ENCODE results near the gene POLR3A. TPM values are rescaled to one million over a fixed set of nuclear protein-coding genes. Genes with fewer than 3 reads are reported as not detected.

POLR3A gene
- total RNA-seq, 2 experiments from 2014 or later: 16.3 to 21.5 TPM

DNA sequence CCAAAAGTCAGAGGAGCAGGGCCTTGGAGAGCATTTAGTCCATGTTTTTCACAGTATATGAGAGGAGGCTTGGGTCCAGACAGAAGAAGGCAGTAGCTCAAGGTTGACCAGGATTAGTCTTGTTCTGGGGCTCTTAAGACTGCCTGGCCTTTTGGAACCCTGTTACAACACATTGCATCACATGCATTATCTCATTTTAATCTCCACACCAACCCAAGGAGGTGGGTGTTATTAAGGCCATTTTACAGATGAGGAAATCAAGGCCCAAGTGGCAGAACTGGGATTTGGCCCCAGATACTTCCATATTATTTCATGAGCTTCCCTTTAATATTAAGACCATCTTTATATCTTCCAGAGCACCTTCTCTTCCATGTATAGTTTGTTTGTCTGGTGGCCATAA, 43.2 kb upstream of the POLR3A start:
- DNase-seq (ENCODE audit: low spot score): no peak
- TF ChIP-seq, protein P1, sequence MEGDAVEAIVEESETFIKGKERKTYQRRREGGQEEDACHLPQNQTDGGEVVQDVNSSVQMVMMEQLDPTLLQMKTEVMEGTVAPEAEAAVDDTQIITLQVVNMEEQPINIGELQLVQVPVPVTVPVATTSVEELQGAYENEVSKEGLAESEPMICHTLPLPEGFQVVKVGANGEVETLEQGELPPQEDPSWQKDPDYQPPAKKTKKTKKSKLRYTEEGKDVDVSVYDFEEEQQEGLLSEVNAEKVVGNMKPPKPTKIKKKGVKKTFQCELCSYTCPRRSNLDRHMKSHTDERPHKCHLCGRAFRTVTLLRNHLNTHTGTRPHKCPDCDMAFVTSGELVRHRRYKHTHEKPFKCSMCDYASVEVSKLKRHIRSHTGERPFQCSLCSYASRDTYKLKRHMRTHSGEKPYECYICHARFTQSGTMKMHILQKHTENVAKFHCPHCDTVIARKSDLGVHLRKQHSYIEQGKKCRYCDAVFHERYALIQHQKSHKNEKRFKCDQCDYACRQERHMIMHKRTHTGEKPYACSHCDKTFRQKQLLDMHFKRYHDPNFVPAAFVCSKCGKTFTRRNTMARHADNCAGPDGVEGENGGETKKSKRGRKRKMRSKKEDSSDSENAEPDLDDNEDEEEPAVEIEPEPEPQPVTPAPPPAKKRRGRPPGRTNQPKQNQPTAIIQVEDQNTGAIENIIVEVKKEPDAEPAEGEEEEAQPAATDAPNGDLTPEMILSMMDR (conservative IDR thresholded peaks at IDR 0.05; ENCODE audit: low read length): no peak
- TF ChIP-seq EZH2phosphoT487 (IDR thresholded peaks at IDR 0.05; ENCODE audit: borderline replicate concordance, low read depth, low read length): no peak
- POLR2A ChIA-PET: no interaction called here
- CTCF ChIA-PET (ENCODE audit: unreplicated experiment): no interaction called here
- Histone ChIP-seq H3K4me3 (ENCODE audit: low read depth, low read length, poor library complexity, severe bottlenecking) (no peak overlapping the region), H3K9me3 (ENCODE audit: low read length) (no peaks in the 10 kb centered on the region), H3K4me1 (ENCODE audit: insufficient read depth, low read length, poor library complexity, severe bottlenecking) (no peaks in the 10 kb centered on the region), H2AFZ (ENCODE audit: low read length) (no peak overlapping the region), H3K79me2 (ENCODE audit: insufficient read depth, low read depth, low read length) (no peaks in the 10 kb centered on the region), H3K9me2 (ENCODE audit: insufficient read depth, low read length) (no peaks in the 10 kb centered on the region), H4K20me1 (ENCODE audit: insufficient read depth, low read length) (no peaks in the 10 kb centered on the region), H3K27ac (ENCODE audit: low read depth, low read length, poor library complexity, severe bottlenecking) (no peak overlapping the region), H3K36me3 (ENCODE audit: insufficient read depth, low read length) (no peaks in the 10 kb centered on the region), H3K4me2 (ENCODE audit: low read length) (no peak overlapping the region)
- intact Hi-C loops (cut with micrococcal nuclease; ENCODE audit: unreplicated experiment): no loop called here
- BruUV-seq (replicated peaks): no TSS peak

DNA sequence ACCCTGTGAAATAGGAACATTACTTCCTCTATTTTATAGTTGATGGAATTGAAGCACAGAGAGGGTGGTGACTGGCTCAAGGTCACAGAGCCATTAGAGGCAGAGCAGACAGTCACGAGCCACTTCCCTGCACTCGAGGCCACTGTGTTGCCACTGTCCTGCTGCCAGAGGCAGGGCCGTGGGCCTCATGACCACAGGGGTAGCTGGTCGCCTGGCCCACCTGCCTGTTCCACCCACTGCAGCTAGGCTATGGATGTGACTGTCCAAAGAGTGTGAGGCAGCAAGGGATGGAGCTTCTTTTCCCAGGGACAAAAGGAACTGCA, 42.5 kb upstream of the POLR3A start:
- no peaks in the 10 kb centered on the region for H3K9me2 ChIP-seq (ENCODE audit: insufficient read depth, low read length)
- ChIA-PET CTCF (ENCODE audit: unreplicated experiment) (no interaction called here), POLR2A (interaction anchor here (0.6 kb wide), 1 partner anchor 125 kb away, joined by 3 read pairs; no protein-coding TSS in a partner anchor)
- BruUV-seq (replicated peaks): no TSS peak
- TF ChIP-seq EZH2phosphoT487 (IDR thresholded peaks at IDR 0.05; ENCODE audit: borderline replicate concordance, low read depth, low read length): no peak
- TF ChIP-seq, protein P1 (conservative IDR thresholded peaks at IDR 0.05; ENCODE audit: low read length): no peak
- intact Hi-C loops (cut with micrococcal nuclease; ENCODE audit: unreplicated experiment): no loop called here
- H3K4me2 ChIP-seq (ENCODE audit: low read length): no peak overlapping the region
- H3K4me1 ChIP-seq (ENCODE audit: insufficient read depth, low read length, poor library complexity, severe bottlenecking): no peaks in the 10 kb centered on the region
- H3K36me3 ChIP-seq (ENCODE audit: insufficient read depth, low read length): no peaks in the 10 kb centered on the region
- H2AFZ ChIP-seq (ENCODE audit: low read length): no peak overlapping the region
- H3K79me2 ChIP-seq (ENCODE audit: insufficient read depth, low read depth, low read length): no peaks in the 10 kb centered on the region
- H3K9me3 ChIP-seq (ENCODE audit: low read length): no peaks in the 10 kb centered on the region
- no peak overlapping the region for H3K27ac ChIP-seq (ENCODE audit: low read depth, low read length, poor library complexity, severe bottlenecking)
- H3K4me3 ChIP-seq (ENCODE audit: low read depth, low read length, poor library complexity, severe bottlenecking): no peak overlapping the region
- no peak for DNase-seq (ENCODE audit: low spot score)
- H4K20me1 ChIP-seq (ENCODE audit: insufficient read depth, low read length): no peaks in the 10 kb centered on the region

DNA sequence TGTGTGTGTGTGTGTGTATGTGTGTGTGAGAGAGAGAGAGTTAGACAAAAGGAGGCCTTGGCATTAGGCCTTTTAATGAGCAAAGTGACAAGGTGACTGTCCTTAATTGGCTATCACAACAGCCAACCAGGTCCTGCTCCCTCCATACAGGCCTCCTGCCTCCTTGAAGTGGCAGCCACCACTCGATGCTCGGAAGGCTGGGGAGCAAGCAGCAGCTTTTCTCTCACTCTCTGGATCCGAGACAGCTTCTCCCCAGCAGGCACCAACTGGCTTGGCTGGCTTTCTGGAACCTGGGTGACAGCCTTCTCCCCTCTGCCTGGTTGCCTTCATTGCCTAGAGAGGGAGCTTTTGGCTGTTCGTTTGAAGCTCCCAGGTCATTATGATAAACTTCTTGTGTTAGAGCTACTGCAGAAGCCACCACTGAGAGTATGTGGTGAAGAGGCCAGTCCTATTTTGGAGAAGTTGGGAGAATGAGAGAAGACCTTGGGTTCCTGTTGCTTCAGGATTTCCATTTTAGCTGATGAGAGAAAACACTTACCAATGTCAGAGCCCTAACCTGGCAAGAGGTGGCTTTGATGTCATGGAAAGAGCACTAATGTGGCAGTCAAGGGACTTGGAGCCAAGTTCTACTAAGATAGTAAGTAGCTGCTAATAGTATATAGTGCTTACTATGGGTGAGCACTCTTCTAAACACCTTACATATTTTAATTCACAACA, 42.0 kb upstream of the POLR3A start:
- no peaks in the 10 kb centered on the region for H3K36me3 ChIP-seq (ENCODE audit: insufficient read depth, low read length)
- no peak overlapping the region for H3K4me2 ChIP-seq (ENCODE audit: low read length)
- no peak for TF ChIP-seq EZH2phosphoT487 (IDR thresholded peaks at IDR 0.05; ENCODE audit: borderline replicate concordance, low read depth, low read length)
- TF ChIP-seq, protein P1 (conservative IDR thresholded peaks at IDR 0.05; ENCODE audit: low read length): no peak
- no peaks in the 10 kb centered on the region for H3K9me2 ChIP-seq (ENCODE audit: insufficient read depth, low read length)
- no peak for DNase-seq (ENCODE audit: low spot score)
- H3K4me1 ChIP-seq (ENCODE audit: insufficient read depth, low read length, poor library complexity, severe bottlenecking): no peaks in the 10 kb centered on the region
- H3K9me3 ChIP-seq (ENCODE audit: low read length): no peaks in the 10 kb centered on the region
- POLR2A ChIA-PET: interaction anchor here (0.6 kb wide), 1 partner anchor 124 kb away, joined by 3 read pairs; no protein-coding TSS in a partner anchor
- no peak overlapping the region for H3K4me3 ChIP-seq (ENCODE audit: low read depth, low read length, poor library complexity, severe bottlenecking)
- no peaks in the 10 kb centered on the region for H4K20me1 ChIP-seq (ENCODE audit: insufficient read depth, low read length)
- H3K79me2 ChIP-seq (ENCODE audit: insufficient read depth, low read depth, low read length): no peaks in the 10 kb centered on the region
- BruUV-seq (replicated peaks): no TSS peak
- CTCF ChIA-PET (ENCODE audit: unreplicated experiment): no interaction called here
- no peak overlapping the region for H2AFZ ChIP-seq (ENCODE audit: low read length)
- H3K27ac ChIP-seq (ENCODE audit: low read depth, low read length, poor library complexity, severe bottlenecking): no peak overlapping the region
- intact Hi-C loops (cut with micrococcal nuclease; ENCODE audit: unreplicated experiment): no loop called here

Measured in OCI-LY7 (cell line).